Measurements from ENCODE around the gene CUEDC1.
"Not testable (repeated sequence)": the region's sequence is repeated elsewhere in the genome, so short reads cannot be mapped to it uniquely, and the experiment has no call there.

CUEDC1 gene

DNA sequence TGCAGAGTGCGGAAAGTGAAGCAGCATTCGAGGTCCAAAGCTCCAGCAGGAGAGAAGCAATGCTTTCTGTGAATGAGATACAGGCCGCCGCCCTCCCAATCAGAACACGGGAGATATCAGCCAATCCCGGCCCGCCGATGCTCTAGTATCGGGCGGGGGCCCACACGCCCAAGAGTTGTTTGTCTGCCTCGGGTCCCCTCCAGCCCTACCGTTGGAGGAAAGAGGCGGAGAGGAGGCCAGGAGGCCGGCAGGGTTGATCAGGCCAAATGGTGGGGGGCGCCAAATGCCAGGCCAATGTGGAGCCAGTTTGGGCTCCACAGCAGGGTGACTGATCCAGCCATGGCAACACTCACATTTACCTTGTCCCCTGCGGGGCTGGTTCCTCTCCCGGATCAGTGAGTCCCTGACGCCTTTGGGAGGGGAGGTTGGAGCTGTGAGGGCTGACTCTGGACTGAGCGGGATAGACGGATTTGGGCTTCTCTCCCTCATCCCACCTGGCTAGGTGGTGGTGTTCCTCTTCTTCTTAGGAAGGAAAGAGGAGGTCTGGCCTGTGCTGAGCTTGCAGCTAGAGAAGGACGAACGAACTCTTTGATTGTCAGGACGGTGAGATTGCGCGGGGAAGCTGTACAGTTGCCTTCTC is 10.4 kb upstream of the CUEDC1 start:
- Histone ChIP-seq H3K27me3 (ENCODE audit: control insufficient read depth, insufficient read depth, low read length) (no peaks in the 10 kb centered on the region), H3K9me3 (replicated peaks; ENCODE audit: low read length) (no peaks in the 10 kb centered on the region), H3K4me3 (ENCODE audit: low read length) (no peak overlapping the region), H3K4me1 (ENCODE audit: control insufficient read depth, insufficient read depth, low read length) (peaks cover 4% of the 10 kb centered on the region), H3K4me2 (ENCODE audit: low read length) (no peak overlapping the region), H3K9ac (ENCODE audit: low read depth, low read length) (no peak overlapping the region), H3K36me3 (ENCODE audit: insufficient read depth, low read length) (no peaks in the 10 kb centered on the region)

DNA sequence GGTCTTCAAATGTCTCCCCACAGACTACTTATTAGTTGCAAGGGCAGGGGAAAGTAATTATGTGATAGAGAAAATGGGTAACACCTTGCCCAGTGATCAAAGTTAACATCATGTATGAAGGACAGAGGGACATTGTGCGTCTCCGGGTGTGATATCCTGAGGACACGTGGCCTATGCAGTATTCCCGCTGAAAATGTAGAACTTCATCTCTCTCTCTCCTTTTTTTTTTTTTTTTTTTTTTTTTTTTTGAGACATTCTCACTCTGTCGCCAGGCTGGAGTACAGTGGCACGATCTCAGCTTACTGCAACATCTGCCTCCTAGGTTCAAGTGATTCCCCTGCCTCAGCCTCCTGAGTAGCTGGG is 7.9 kb upstream of the CUEDC1 start:
- Histone ChIP-seq H3K4me1 (ENCODE audit: control insufficient read depth, insufficient read depth, low read length) (no peaks in the 10 kb centered on the region), H3K4me2 (ENCODE audit: low read length) (no peak overlapping the region), H3K27me3 (ENCODE audit: control insufficient read depth, insufficient read depth, low read length) (peaks cover 3% of the 10 kb centered on the region), H3K4me3 (ENCODE audit: low read length) (no peak overlapping the region), H3K9ac (ENCODE audit: low read depth, low read length) (no peak overlapping the region), H3K36me3 (ENCODE audit: insufficient read depth, low read length) (no peaks in the 10 kb centered on the region), H3K9me3 (replicated peaks; ENCODE audit: low read length) (no peaks in the 10 kb centered on the region)

DNA sequence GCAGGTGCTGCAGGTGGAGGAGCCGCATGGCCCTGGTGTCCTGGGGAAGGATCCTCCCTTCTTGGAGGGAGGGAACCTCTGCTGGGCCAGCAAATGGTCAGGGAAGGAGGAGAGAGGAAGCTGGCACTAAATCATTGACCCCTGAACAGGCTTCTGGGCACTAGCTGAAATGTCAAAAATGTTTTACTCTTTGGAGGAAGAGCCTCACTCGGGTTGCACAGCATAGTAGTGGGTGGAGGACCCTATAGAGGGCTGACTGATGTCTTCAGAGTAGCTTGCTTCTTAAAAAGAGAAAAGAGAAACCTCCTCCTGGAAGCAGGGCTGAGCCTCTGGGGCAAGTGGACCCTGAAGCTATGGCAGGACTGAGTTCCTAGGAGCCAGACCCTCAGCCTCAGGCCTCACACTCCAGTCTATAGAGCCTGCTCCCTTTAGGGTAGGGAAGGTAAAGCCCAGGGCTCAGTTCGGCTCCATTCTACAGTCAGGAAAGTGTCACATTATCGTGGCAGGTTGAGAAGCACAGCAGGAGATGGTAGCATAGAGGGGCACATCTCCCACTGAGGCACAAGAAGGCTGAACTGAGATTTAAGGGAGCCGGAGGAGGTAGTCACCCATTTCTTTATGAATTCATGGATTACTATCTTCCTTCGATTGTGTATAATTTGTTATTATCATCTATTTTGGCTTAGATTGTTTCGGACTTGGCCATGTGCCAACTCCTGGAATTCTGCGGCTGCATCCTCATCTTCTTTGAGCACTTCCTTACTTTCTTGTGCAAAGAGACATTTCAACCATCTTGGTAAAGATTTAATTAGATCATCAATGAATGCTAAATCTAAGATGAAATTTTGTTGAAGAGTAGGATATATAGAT is 7.3 kb upstream of the CUEDC1 start:
- Histone ChIP-seq H3K4me2 (ENCODE audit: low read length) (no peak overlapping the region), H3K36me3 (ENCODE audit: insufficient read depth, low read length) (no peaks in the 10 kb centered on the region), H3K9ac (ENCODE audit: low read depth, low read length) (no peak overlapping the region), H3K27me3 (ENCODE audit: control insufficient read depth, insufficient read depth, low read length) (peaks cover 3% of the 10 kb centered on the region), H3K9me3 (replicated peaks; ENCODE audit: low read length) (no peaks in the 10 kb centered on the region), H3K4me3 (ENCODE audit: low read length) (no peak overlapping the region), H3K4me1 (ENCODE audit: control insufficient read depth, insufficient read depth, low read length) (no peaks in the 10 kb centered on the region)

DNA sequence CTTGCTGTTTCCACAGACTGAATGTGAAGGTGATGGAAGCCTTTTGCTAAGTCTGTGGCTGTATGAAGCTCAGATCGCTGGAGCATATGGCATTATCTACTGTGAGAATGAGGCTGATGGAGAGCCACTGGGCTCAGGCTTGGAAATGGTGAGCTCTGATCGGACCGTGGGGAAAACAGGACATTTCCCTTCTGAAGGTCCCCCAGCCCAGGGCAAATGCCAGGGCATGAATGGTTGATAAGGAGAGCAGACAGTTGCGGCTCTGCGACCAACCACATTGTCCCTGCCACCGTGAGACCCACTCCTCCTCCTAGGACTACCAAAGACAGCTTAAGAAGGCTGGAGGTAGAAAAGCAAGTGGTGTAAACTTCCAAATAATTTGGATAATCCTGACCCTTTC is 4.7 kb upstream of the CUEDC1 start:
- no peak overlapping the region for H3K4me2 ChIP-seq (ENCODE audit: low read length)
- H3K4me1 ChIP-seq (ENCODE audit: control insufficient read depth, insufficient read depth, low read length): peaks cover 12% of the 10 kb centered on the region
- no peak overlapping the region for H3K4me3 ChIP-seq (ENCODE audit: low read length)
- no peak overlapping the region for H3K9ac ChIP-seq (ENCODE audit: low read depth, low read length)
- no peaks in the 10 kb centered on the region for H3K36me3 ChIP-seq (ENCODE audit: insufficient read depth, low read length)
- peaks cover 3% of the 10 kb centered on the region for H3K27me3 ChIP-seq (ENCODE audit: control insufficient read depth, insufficient read depth, low read length)
- H3K9me3 ChIP-seq (replicated peaks; ENCODE audit: low read length): no peaks in the 10 kb centered on the region

DNA sequence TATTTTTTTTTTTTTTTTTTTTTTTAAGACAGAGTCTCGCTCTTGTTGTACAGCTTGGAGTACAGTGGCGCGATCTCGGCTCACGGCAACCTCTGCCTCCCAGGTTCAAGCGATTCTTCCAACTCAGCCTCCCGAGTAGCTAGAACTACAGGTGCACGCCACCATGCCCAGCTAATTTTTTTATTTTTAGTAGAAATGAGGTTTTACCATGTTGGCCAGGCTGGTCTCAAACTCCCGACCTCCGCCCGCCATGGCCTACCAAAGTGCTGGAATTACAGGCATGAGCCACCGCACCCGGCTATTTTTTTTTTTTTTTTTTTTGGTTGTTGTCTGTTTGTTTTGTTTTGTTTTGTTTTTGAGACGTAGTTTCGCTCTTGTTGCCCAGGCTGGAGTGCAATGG is 3.2 kb upstream of the CUEDC1 start:
- not testable (repeated sequence) for H3K9ac ChIP-seq (ENCODE audit: low read depth, low read length); H3K36me3 ChIP-seq (ENCODE audit: insufficient read depth, low read length); H3K4me2 ChIP-seq (ENCODE audit: low read length); H3K4me3 ChIP-seq (ENCODE audit: low read length); H3K9me3 ChIP-seq (replicated peaks; ENCODE audit: low read length); H3K27me3 ChIP-seq (ENCODE audit: control insufficient read depth, insufficient read depth, low read length)
- peaks cover 23% of the 10 kb centered on the region for H3K4me1 ChIP-seq (ENCODE audit: control insufficient read depth, insufficient read depth, low read length)

DNA sequence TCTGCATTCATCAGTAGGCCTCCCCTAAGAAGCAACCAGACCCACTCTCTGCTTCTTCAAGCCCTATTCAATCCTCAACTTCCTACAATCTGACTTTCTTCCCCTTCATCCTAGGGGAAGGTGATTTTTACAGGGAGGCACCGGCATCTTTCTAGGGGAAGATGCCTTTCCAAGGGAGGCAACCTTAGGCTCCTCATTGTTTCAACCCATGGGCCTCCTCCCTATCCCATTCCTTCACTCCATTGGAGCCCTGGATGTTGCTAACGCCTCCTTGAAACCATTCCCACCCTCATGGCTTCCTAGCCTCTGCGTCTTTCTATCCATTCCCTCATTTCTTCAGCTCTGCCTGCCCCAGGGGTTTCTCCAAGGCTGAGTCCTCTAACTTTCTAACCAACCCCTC is 2.7 kb upstream of the CUEDC1 start:
- H3K4me2 ChIP-seq (ENCODE audit: low read length): no peak overlapping the region
- H3K36me3 ChIP-seq (ENCODE audit: insufficient read depth, low read length): no peaks in the 10 kb centered on the region
- peaks cover 28% of the 10 kb centered on the region for H3K4me1 ChIP-seq (ENCODE audit: control insufficient read depth, insufficient read depth, low read length)
- H3K9ac ChIP-seq (ENCODE audit: low read depth, low read length): no peak overlapping the region
- no peak overlapping the region for H3K4me3 ChIP-seq (ENCODE audit: low read length)
- H3K27me3 ChIP-seq (ENCODE audit: control insufficient read depth, insufficient read depth, low read length): peaks cover 3% of the 10 kb centered on the region
- no peaks in the 10 kb centered on the region for H3K9me3 ChIP-seq (replicated peaks; ENCODE audit: low read length)

DNA sequence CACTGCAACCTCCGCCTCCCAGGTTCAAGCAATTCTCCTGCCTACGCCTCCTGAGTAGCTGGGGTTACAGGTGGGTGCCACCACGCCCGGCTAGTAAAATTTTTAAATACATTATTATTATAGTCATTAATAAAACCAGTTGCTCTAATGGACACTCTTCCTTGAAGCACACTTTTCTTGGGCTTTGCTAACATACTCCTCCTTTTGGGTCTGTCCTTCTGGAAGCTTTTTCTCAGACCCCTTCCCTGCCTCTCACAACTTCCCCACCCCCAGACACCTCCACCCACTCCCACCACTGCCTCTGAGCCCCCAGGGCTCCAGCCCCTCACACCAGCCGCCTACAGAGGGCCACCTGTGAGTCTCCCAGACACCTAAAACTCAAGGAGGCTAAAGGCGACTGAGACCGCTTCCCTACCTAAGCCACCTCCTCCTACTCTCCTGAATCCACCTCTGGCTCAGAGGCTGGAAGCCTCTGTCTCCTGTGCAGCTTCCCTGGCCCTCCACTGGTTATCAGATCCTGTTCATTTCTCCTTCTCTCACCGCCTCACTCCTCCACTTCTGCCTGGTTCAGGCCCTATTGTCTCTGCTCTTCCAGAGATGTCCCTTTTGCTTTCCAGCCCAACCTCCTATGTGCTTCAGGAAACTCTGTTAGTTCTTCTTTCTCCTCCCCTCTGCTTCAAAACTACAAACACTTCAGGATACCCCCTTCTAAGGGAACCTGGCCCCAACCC is 2.1 kb upstream of the CUEDC1 start:
- peaks cover 34% of the 10 kb centered on the region for H3K4me1 ChIP-seq (ENCODE audit: control insufficient read depth, insufficient read depth, low read length)
- no peak overlapping the region for H3K4me3 ChIP-seq (ENCODE audit: low read length)
- no peaks in the 10 kb centered on the region for H3K9me3 ChIP-seq (replicated peaks; ENCODE audit: low read length)
- no peak overlapping the region for H3K4me2 ChIP-seq (ENCODE audit: low read length)
- peaks cover 3% of the 10 kb centered on the region for H3K27me3 ChIP-seq (ENCODE audit: control insufficient read depth, insufficient read depth, low read length)
- H3K36me3 ChIP-seq (ENCODE audit: insufficient read depth, low read length): no peaks in the 10 kb centered on the region
- H3K9ac ChIP-seq (ENCODE audit: low read depth, low read length): no peak overlapping the region

DNA sequence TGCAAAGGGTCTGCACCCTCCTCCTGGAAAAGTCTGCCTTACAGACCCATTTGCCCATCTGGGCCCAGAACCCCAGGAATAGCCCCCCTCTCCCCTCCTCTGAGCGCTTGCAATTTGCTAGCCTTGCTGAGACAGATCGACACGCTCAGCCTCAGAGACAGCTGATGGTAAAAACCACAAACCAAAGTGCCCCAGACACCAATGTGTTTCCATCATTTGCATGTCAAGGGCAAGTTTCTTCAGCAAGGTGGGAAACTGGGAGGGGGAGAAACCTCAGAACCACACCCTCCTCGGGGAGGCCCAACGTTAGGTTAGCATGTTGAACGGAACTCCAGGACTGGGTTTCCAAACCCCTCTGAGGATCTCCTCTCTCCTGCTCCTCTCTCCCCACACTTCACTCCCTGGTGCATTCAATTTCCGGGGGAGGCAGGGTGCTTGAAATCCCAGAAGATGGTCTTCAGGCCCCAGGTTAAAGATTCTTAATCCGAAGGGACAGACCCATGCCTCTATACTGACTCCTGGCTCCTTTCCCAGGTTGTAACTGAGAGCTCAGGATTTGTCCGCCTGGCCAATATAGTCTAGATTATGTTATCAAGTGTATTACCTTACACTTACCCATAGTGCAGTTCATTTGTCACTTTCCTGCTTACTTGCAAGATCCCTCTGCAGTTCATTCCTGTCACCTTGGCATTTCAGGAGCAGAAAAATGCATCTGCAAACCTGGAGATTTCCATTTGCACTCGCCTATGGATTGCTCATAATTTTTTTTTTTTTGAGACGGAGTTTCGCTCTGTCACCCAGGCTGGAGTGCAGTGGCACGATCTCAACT is 1.3 kb upstream of the CUEDC1 start:
- Histone ChIP-seq H3K9ac (ENCODE audit: low read depth, low read length) (no peak overlapping the region), H3K9me3 (replicated peaks; ENCODE audit: low read length) (no peaks in the 10 kb centered on the region), H3K4me2 (ENCODE audit: low read length) (peak overlapping the region; percentile 97), H3K4me1 (ENCODE audit: control insufficient read depth, insufficient read depth, low read length) (peaks cover 38% of the 10 kb centered on the region), H3K27me3 (ENCODE audit: control insufficient read depth, insufficient read depth, low read length) (peaks cover 3% of the 10 kb centered on the region), H3K36me3 (ENCODE audit: insufficient read depth, low read length) (no peaks in the 10 kb centered on the region), H3K4me3 (ENCODE audit: low read length) (peak overlapping the region; percentile 89)

DNA sequence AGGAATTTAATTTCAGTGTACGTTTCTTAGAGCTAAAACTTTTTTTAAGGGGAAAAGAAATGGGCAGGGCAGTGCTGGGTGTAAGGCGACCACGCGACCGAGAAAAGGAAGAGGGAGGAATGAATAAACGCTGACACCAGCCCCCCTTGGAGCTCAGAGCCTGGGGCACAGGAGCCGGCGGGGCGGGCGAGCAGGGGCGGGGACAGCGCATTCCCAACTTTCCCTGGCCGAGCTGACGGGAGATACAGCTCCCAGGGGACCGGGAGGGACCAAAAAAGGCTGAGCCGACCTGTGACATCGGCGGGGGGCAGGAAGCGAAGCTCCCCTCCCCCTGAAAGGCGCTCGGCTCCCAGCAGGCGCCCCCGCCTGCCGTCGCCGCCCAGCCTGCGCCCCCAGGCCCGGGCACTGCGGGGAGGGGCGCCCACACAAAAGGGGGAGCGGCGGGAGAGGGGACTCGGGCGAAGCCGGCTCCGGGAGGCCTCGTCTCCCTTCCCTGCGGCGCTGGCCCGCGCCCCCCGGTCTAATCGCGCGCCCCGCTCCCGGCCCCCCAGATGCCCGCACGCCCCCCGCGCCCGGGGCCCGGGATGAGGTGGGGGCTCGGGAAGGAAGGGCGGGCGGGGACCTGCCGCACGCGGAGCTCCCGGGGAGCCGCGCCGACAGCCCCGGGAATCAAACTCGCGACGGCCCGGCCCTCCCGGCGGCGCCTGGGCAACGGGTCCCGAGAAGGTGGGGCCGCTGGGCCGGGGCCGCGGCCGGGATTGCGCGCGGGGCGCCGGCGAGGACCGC is 622 bp downstream of the CUEDC1 start:
- Histone ChIP-seq H3K9ac (ENCODE audit: low read depth, low read length) (peak overlapping the region; percentile 89), H3K4me2 (ENCODE audit: low read length) (peak overlapping the region; percentile 78), H3K36me3 (ENCODE audit: insufficient read depth, low read length) (no peaks in the 10 kb centered on the region), H3K4me3 (ENCODE audit: low read length) (peak overlapping the region; percentile 89), H3K4me1 (ENCODE audit: control insufficient read depth, insufficient read depth, low read length) (peaks cover 55% of the 10 kb centered on the region), H3K27me3 (ENCODE audit: control insufficient read depth, insufficient read depth, low read length) (no peaks in the 10 kb centered on the region), H3K9me3 (replicated peaks; ENCODE audit: low read length) (no peaks in the 10 kb centered on the region)

DNA sequence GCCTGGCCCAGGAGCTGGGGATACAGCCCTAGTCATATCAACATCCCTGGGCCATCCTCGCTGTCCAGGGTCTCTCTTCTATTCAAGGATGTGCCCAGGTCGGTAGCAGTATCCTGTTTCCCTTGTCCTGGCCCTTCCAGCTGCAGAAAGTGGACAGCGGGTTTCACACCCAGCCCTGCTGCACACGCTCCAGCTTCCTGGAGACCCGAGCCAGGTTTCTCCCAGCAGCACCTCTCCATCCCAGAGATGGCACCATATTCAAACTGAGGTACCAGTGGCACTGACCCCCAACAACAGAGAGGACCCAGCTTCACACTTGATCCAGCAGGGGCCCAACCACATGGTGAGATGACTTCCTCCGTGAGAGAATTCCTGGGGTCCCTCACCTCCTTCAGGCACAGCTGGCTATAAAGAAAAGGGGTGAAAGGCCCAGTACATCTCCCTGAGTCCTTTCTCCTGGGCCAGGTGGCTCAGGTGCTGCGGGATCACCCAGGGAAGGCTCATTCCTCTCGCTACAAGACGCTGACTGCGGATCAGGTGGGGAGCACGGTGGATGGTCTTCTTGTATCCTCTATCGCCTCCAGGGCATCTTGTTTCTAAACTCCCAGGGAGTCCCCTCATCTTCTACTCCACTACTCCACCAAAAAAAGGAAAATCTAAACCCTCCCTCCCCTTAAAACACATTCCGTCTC is 1.4 kb downstream of the CUEDC1 start:
- Histone ChIP-seq H3K36me3 (ENCODE audit: insufficient read depth, low read length) (no peaks in the 10 kb centered on the region), H3K4me3 (ENCODE audit: low read length) (peak overlapping the region; percentile 89), H3K4me1 (ENCODE audit: control insufficient read depth, insufficient read depth, low read length) (peaks cover 62% of the 10 kb centered on the region), H3K27me3 (ENCODE audit: control insufficient read depth, insufficient read depth, low read length) (no peaks in the 10 kb centered on the region), H3K9me3 (replicated peaks; ENCODE audit: low read length) (no peaks in the 10 kb centered on the region), H3K9ac (ENCODE audit: low read depth, low read length) (peak overlapping the region; percentile 89), H3K4me2 (ENCODE audit: low read length) (peak overlapping the region; percentile 78)

All from skeletal muscle satellite cell (primary cell).